Measurements from ENCODE around the gene PPP1R9B.

PPP1R9B gene

DNA sequence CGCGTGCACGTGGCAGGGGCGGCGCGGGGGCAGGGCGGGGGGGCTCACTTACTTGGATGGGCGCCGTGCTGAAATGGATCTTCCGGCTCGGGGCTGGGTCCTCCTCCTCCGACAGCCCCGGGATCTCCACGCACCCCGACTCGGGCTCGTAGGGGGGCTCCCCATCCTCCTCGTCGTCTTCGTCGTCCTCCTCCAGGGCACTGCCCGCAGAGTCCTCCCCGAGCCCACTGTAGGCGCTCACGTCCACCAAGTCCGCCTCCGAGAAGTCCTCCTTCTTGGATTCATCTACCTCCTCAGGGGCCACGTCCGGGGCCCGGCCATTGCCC lies 1.4 kb downstream of the PPP1R9B start:
- Histone ChIP-seq H3K36me3 (peaks cover 40% of the 10 kb centered on the region), H3K9me3 (ENCODE audit: severe bottlenecking) (no peaks in the 10 kb centered on the region), H3K27ac (peak overlapping the region; percentile 47), H3K27me3 (ENCODE audit: insufficient read depth, low read depth, severe bottlenecking) (no peaks in the 10 kb centered on the region), H3K4me3 (ENCODE audit: low read depth, low read length) (peak overlapping the region; percentile 68)
- TF ChIP-seq, protein P1, sequence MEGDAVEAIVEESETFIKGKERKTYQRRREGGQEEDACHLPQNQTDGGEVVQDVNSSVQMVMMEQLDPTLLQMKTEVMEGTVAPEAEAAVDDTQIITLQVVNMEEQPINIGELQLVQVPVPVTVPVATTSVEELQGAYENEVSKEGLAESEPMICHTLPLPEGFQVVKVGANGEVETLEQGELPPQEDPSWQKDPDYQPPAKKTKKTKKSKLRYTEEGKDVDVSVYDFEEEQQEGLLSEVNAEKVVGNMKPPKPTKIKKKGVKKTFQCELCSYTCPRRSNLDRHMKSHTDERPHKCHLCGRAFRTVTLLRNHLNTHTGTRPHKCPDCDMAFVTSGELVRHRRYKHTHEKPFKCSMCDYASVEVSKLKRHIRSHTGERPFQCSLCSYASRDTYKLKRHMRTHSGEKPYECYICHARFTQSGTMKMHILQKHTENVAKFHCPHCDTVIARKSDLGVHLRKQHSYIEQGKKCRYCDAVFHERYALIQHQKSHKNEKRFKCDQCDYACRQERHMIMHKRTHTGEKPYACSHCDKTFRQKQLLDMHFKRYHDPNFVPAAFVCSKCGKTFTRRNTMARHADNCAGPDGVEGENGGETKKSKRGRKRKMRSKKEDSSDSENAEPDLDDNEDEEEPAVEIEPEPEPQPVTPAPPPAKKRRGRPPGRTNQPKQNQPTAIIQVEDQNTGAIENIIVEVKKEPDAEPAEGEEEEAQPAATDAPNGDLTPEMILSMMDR (IDR thresholded peaks at IDR 0.05; ENCODE audit: low read depth, low read length), result no peak
- no peak for DNase-seq

DNA sequence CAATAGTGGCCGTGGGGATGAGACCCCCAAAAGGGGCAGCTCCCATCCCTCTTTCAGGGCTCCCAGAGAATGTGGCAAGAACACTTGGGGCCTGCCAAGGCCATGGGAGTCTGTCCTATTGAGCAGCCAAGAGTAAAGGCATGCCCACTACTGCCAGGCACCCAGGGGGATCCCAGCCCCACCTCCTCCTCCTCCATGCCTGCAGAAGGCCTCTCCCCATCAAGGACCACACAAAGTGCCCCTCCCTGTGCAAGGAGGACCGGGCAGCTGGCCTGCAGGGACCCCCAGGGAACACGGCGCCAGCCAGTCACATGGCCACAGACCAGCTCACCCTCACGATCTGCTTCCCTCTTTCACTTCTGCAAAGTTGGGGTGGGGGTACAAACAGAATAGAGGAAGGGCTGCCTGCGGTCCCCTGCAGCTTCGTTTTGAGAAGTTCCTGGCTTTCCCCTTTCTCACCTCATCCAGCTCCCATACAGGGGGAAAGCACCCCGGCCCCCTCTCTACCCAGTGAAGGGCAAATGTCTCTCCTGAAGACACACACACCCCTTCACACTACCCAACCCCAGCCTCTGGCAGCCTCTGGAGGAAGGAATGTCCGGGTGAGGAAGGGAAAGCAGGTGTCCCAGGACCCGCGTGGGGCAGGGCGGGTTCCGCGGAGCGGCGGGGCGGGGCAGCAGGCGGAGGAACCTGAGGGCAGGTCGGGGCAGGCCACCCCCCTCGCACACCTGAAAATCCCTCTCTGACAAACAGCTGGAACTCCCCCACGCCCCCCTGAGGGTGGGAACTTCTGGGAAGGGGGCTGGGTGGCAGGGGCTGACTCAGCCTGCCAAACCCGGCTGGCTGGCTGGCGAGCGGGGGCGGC lies 2.0 kb downstream of the PPP1R9B start:
- no peak for DNase-seq

DNA sequence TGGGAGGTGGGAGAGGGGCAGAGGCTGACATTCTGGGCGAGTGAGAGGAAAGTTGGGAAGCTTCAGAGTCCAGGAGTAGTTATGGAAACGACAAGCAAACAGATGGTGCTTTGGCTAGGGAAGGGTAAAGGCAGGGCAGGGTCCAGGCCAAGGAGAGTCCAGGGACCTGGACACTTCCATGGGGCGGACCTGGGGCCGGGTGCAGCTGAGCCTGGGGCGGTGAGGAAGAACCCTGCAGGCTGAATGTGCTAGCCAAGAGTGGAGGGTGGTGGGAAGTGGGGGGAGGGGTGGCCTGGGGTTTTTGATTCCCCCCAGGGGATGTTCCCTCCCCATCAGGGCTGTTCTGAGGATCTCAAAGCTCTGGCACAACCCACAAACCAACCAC lies 2.6 kb downstream of the PPP1R9B start:
- Histone ChIP-seq H3K4me3 (ENCODE audit: low read depth, low read length) (peak overlapping the region; percentile 68), H3K27ac (no peak overlapping the region), H3K36me3 (peaks cover 52% of the 10 kb centered on the region), H3K9me3 (ENCODE audit: severe bottlenecking) (no peaks in the 10 kb centered on the region), H3K27me3 (ENCODE audit: insufficient read depth, low read depth, severe bottlenecking) (no peaks in the 10 kb centered on the region)
- TF ChIP-seq, protein P1 (IDR thresholded peaks at IDR 0.05; ENCODE audit: low read depth, low read length), result no peak
- DNase-seq, result no peak

More for the DNA sequence above, 2.0 kb downstream of the PPP1R9B start:
- Histone ChIP-seq H3K4me3 (ENCODE audit: low read depth, low read length) (peak overlapping the region; percentile 68), H3K36me3 (peaks cover 46% of the 10 kb centered on the region), H3K27me3 (ENCODE audit: insufficient read depth, low read depth, severe bottlenecking) (no peaks in the 10 kb centered on the region), H3K9me3 (ENCODE audit: severe bottlenecking) (no peaks in the 10 kb centered on the region), H3K27ac (peak overlapping the region; percentile 35; the same call in 1 of the 2 replicates)
- TF ChIP-seq, protein P1 (IDR thresholded peaks at IDR 0.05; ENCODE audit: low read depth, low read length), result no peak

DNA sequence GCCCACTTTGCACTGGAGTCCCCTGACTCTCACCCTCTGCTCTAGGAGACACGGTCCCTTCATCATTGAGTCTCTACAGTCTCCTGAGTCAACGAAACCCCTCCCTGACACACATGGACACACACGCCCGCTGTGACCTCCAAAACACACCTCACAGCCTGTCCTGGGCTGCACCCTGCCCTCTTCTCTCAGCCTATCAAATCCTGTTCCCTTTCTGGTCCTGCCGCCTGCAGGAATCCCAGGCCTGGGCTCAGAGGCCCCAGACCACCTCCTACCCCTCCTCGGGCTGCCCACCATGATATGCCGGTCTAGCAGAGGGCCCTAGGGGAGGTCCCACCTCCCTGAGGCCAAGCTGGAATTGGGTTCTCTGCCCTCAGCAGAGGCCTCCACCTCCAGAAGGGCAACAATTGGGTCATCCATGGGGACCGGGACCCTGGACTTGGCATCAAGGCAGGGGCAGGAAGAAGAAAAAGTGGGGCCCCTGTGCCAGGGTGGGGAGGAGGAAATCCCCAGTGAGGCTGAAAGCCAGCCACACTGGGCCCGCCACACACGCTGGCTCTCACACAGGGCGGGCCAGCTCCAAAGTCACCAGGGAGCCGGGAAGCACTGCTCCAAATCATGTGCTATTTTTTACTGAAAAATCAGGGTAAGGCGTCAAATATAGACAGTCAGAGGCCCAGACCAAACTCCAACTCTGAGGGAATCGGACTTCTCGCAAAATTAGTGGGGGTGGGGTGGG lies 3.4 kb downstream of the PPP1R9B start:
- H3K27me3 ChIP-seq (ENCODE audit: insufficient read depth, low read depth, severe bottlenecking), result no peaks in the 10 kb centered on the region
- no peak overlapping the region for H3K4me3 ChIP-seq (ENCODE audit: low read depth, low read length)
- TF ChIP-seq, protein P1 (IDR thresholded peaks at IDR 0.05; ENCODE audit: low read depth, low read length), result no peak
- peaks cover 60% of the 10 kb centered on the region for H3K36me3 ChIP-seq
- H3K9me3 ChIP-seq (ENCODE audit: severe bottlenecking), result no peaks in the 10 kb centered on the region
- no peak overlapping the region; the same call in 1 of the 2 replicates for H3K27ac ChIP-seq
- no peak for DNase-seq

DNA sequence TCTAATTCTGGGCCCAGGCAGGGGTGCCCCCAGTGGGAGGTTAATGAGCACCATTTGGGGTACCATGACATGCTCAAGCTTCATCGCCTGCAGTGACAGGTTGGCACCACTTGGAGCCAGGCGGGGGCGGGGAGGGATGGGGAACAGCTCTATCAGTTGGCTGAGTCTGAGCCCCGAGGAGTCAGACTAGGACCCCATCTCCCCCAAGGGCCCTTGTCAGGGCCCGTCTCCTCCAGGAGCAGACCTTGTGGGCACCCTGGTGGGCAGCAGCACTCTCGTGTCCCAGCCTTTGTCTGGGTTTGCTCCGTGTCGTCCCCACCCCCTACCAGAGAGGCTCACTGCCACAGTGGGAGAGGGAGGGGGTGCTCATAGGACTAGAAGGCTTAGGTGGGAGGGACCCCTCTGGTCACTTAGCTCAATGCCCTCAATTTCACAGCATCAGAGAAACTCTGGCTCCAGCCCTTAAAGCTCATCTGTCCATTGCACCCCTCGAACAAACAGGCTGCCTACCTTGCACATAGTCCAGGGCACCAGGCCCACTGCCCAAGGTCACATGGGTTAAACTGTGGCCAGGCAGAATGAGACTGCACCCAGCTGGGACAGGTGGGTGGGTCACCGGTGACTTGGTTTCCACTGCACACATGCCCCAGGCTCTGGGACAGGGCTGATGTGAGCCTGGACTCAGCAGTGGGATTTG lies 4.1 kb downstream of the PPP1R9B start:
- Histone ChIP-seq H3K27me3 (ENCODE audit: insufficient read depth, low read depth, severe bottlenecking) (no peaks in the 10 kb centered on the region), H3K36me3 (peaks cover 65% of the 10 kb centered on the region), H3K27ac (no peak overlapping the region), H3K4me3 (ENCODE audit: low read depth, low read length) (no peak overlapping the region), H3K9me3 (ENCODE audit: severe bottlenecking) (no peaks in the 10 kb centered on the region)
- TF ChIP-seq, protein P1 (IDR thresholded peaks at IDR 0.05; ENCODE audit: low read depth, low read length), result 0 out of 2 replicates have a peak, but pooled peaks have one; percentile 14
- no peak for DNase-seq

All from WERI-Rb-1 (cell line).